Nephron progenitor cell (in vitro differentiated cells): ENCODE results near the gene IFITM1.
"Not testable (repeated sequence)": the region's sequence is repeated elsewhere in the genome, so short reads cannot be mapped to it uniquely, and the experiment has no call there.

Source experiments
- DNase-seq: peaks from one replicate; pipeline ENCODE4 v3.0.0; 2021
- H3K27ac Mint-ChIP-seq: 2 replicates; pipeline ENCODE4 v1.8.0; 2021; ENCODE audit warnings: mild to moderate bottlenecking, moderate library complexity, mixed read lengths
- H3K27me3 Mint-ChIP-seq: 2 replicates; pipeline ENCODE4 v1.8.0; 2021; ENCODE audit warnings: mild to moderate bottlenecking, low read depth, mixed read lengths; ENCODE audit not compliant: poor library complexity
- H3K36me3 Mint-ChIP-seq: 2 replicates; pipeline ENCODE4 v1.8.0; 2021; ENCODE audit warnings: low read depth, mixed read lengths
- H3K4me1 Mint-ChIP-seq: 2 replicates; pipeline ENCODE4 v1.8.0; 2021; ENCODE audit warnings: mixed read lengths
- H3K4me3 Mint-ChIP-seq: 2 replicates; pipeline ENCODE4 v1.8.0; 2021; ENCODE audit warnings: mild to moderate bottlenecking, moderate library complexity, mixed read lengths
- H3K9me3 Mint-ChIP-seq: 2 replicates; pipeline ENCODE4 v1.8.0; 2021; ENCODE audit warnings: mild to moderate bottlenecking, moderate library complexity, mixed read lengths
- TF ChIP-seq, protein P1 (sequence below): fragments of 200-600 bp; sonication (generic); IDR thresholded peaks from 2 replicates; pipeline ENCODE4 v1.5.0; 2021; ENCODE audit warnings: antibody characterized with exemption

The IFITM1 gene

GRCh38 chr11:309979-310572 is 3.8 kb upstream of the IFITM1 start:
- DNase-seq, H3K27me3 Mint-ChIP-seq, H3K36me3 Mint-ChIP-seq, H3K9me3 Mint-ChIP-seq: not testable (repeated sequence)
- Mint-ChIP-seq H3K4me3 (peak overlapping the region; percentile 89), H3K27ac (peak overlapping the region; percentile 17), H3K4me1 (peaks cover 81% of the 10 kb centered on the region)

DNA sequence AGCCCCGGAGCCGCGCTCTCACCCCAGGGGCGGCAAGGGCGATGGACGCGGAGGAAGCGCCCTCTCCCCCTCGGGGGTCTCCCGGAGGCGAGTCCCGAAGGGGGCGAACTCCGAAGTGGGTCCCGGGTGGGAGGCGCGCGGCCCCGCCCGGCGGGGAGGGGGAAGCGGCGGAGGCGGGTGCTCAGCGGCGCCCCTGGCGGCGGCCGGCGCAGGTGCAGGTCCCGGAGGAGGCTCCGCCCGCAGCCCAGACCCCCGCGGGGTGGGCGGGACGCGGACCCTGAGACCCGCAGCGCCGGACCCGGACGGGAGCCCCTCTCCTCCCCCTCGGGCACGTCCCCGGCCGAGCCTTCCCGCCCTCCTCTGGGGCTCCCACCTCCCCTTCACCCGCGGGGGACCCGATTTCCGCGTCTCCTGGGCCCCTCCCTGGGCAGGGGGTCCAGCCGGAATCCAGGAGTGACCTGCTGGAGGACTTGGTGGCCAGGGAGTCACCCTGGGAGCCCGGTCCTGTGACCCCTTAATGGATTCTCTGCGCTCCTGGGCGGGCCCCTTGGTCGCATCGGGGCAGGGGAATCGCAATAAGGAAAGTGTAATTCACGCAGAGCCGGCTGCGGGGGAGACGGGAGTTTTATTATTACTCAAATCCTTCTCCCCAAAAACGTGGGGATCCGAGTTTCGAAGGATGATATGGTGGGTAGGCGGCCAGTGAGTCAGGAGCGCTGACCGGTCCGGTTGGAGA is 2.7 kb upstream of the IFITM1 start:
- not testable (repeated sequence) for H3K36me3 Mint-ChIP-seq, H3K27me3 Mint-ChIP-seq, DNase-seq, H3K27ac Mint-ChIP-seq, H3K9me3 Mint-ChIP-seq
- Mint-ChIP-seq H3K4me1 (peaks cover 74% of the 10 kb centered on the region), H3K4me3 (peak overlapping the region; percentile 76)

GRCh38 chr11:312092-312816 is 1.6 kb upstream of the IFITM1 start:
- peaks cover 74% of the 10 kb centered on the region for H3K4me1 Mint-ChIP-seq
- TF ChIP-seq, protein P1, sequence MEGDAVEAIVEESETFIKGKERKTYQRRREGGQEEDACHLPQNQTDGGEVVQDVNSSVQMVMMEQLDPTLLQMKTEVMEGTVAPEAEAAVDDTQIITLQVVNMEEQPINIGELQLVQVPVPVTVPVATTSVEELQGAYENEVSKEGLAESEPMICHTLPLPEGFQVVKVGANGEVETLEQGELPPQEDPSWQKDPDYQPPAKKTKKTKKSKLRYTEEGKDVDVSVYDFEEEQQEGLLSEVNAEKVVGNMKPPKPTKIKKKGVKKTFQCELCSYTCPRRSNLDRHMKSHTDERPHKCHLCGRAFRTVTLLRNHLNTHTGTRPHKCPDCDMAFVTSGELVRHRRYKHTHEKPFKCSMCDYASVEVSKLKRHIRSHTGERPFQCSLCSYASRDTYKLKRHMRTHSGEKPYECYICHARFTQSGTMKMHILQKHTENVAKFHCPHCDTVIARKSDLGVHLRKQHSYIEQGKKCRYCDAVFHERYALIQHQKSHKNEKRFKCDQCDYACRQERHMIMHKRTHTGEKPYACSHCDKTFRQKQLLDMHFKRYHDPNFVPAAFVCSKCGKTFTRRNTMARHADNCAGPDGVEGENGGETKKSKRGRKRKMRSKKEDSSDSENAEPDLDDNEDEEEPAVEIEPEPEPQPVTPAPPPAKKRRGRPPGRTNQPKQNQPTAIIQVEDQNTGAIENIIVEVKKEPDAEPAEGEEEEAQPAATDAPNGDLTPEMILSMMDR: no peak
- DNase-seq: no peak
- H3K36me3 Mint-ChIP-seq: peaks cover 7% of the 10 kb centered on the region
- peak overlapping the region; percentile 76 for H3K4me3 Mint-ChIP-seq
- no peaks in the 10 kb centered on the region for H3K9me3 Mint-ChIP-seq
- peak overlapping the region; percentile 96 for H3K27ac Mint-ChIP-seq
- no peaks in the 10 kb centered on the region for H3K27me3 Mint-ChIP-seq

DNA sequence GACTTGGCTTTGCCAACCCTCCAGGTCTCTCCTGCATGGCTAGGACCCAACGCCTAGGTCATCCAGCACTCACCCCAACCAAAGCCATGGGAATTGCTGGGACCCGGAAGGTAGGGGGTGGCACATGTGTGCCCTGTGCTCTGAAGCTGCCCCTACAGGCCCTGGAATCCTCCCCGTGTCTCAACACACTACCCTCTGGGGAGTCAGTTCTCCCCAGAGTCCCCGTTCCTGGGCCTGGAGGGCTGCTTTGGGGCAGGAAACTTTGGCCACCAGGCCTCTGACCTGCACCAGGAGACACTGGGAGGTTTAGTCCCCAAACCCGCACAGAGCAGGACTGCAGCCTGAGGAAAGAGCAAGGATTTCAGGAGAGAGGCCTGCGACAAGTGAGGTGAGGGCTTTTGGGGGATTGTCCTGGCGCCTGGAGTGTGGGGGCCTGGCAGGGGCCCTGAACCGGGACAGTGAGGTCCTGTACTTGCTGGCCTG is 495 bp upstream of the IFITM1 start:
- Mint-ChIP-seq H3K27ac (peak overlapping the region; percentile 98), H3K27me3 (no peaks in the 10 kb centered on the region), H3K36me3 (peaks cover 7% of the 10 kb centered on the region), H3K4me1 (peaks cover 71% of the 10 kb centered on the region), H3K4me3 (peak overlapping the region; percentile 91), H3K9me3 (no peaks in the 10 kb centered on the region)
- DNase-seq: no peak
- TF ChIP-seq, protein P1: no peak

- Mint-ChIP-seq H3K4me3 (peak overlapping the region; percentile 91), H3K4me1 (peaks cover 63% of the 10 kb centered on the region), H3K27ac (peak overlapping the region; percentile 98)
- H3K36me3 Mint-ChIP-seq, H3K9me3 Mint-ChIP-seq, DNase-seq, H3K27me3 Mint-ChIP-seq: not testable (repeated sequence)
Measured at GRCh38 chr11:314554-314875, 675 bp downstream of the IFITM1 start.

- no peak overlapping the region for H3K27ac Mint-ChIP-seq
- peak overlapping the region; percentile 91 for H3K4me3 Mint-ChIP-seq
- H3K27me3 Mint-ChIP-seq: no peaks in the 10 kb centered on the region
Measured at GRCh38 chr11:315051-315481, 1.2 kb downstream of the IFITM1 start.

DNA sequence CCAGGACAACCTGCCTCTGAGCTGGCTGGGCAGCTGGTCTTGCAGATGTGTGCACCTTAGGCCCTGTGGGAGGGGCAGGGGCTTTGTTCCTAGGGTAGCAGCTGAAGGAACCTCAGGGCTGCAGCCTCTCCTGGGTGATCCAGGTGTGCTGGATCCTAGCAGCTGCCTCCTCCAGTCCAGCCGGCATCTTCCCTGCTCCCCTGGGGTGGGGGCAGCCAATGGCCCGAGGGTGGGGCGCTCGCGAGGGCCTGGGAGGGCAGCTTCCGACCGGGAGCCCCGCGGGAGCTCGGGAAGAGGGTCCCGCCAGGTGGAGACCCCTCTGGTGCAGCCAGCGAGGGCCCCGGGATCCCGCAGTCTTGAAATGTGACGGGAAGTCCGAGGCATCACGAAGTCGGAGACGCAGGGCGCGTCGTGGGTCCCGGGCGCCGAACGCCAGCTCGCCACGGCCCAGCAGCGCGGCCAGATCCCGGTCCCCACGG is 1.7 kb downstream of the IFITM1 start:
- Mint-ChIP-seq H3K4me3 (peak overlapping the region; percentile 91), H3K4me1 (peaks cover 67% of the 10 kb centered on the region), H3K36me3 (peaks cover 7% of the 10 kb centered on the region), H3K27ac (no peak overlapping the region), H3K27me3 (no peaks in the 10 kb centered on the region), H3K9me3 (no peaks in the 10 kb centered on the region)
- TF ChIP-seq, protein P1: no peak
- DNase-seq: no peak

More at GRCh38 chr11:315051-315481, 1.2 kb downstream of the IFITM1 start:
- peaks cover 63% of the 10 kb centered on the region for H3K4me1 Mint-ChIP-seq
- no peak for DNase-seq
- H3K36me3 Mint-ChIP-seq: peaks cover 7% of the 10 kb centered on the region
- no peaks in the 10 kb centered on the region for H3K9me3 Mint-ChIP-seq
- TF ChIP-seq, protein P1: no peak
